NT2/D1 (cell line): ENCODE measurements around the gene TMEM132D.

ENCODE experiments used
- YY1 ChIP-seq: IDR thresholded peaks from 2 replicates; pipeline ENCODE4 v1.6.1; 2011; ENCODE audit not compliant: insufficient read length, insufficient read depth
- ZNF274 ChIP-seq: IDR thresholded peaks from 2 replicates; pipeline ENCODE4 v1.6.1; 2011; ENCODE audit warnings: mild to moderate bottlenecking, low read depth, low read length

DNA sequence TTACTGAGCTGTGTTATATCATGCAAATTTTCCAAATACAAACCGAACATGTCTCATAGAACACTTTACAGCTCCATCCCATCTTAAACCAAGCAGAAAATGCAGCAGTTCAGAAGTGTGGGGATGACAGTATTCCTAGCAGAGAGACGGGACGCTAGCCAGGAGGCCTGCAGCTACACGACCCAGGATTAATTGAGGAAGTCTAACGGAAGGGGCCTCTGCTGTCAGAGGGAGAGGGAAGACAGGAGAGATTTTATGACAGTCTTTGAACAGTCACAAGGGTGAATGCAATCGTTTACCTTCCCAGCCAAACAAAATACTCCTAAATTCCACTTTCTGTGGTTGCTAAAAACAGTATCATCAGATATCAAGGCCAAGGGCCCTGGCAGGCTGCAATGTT, 261.9 kb downstream of the TMEM132D start:
- no peak for TF ChIP-seq YY1
- no peak for TF ChIP-seq ZNF274
